Activated CD4-positive, alpha-beta T cell treated with anti-CD3 and anti-CD28 coated beads for 36 hours (primary cell): ENCODE results near the gene PPP6R3. TPM values are rescaled to one million over a fixed set of nuclear protein-coding genes. Genes with fewer than 3 reads are reported as not detected.

Experiments
- ATAC-seq: fragments of 200-7000 bp; cut with Tn5 transposase; one replicate; pipeline ENCODE4 v1.10.0; 2021; ENCODE audit warnings: mild to moderate bottlenecking, moderate library complexity
- CTCF ChIA-PET: fragments of 350-600 bp; sonication (Branson Sonifier 250); formaldehyde crosslinking; loops from one replicate; lab custom pipeline; 2021; ENCODE audit warnings: antibody characterized with exemption; lab: Charles Lee
- POLR2A ChIA-PET: fragments of 350-600 bp; sonication (Branson Sonifier 250); formaldehyde crosslinking; loops from one replicate; lab custom pipeline; 2021; ENCODE audit warnings: antibody characterized with exemption, inconsistent platforms; lab: Charles Lee
- DNase-seq: peaks from one replicate; pipeline ENCODE4 v3.0.0-alpha.2; 2020
- H3K27ac Mint-ChIP-seq: one replicate; pipeline ENCODE4 v1.8.0; 2021; ENCODE audit warnings: mixed read lengths
- H3K27me3 Mint-ChIP-seq: one replicate; pipeline ENCODE4 v1.8.0; 2021; ENCODE audit warnings: mixed read lengths
- H3K36me3 Mint-ChIP-seq: one replicate; pipeline ENCODE4 v1.8.0; 2021; ENCODE audit warnings: low read depth, mixed read lengths
- H3K4me1 Mint-ChIP-seq: one replicate; pipeline ENCODE4 v1.8.0; 2021; ENCODE audit warnings: mixed read lengths
- H3K4me3 Mint-ChIP-seq: one replicate; pipeline ENCODE4 v1.8.0; 2021; ENCODE audit warnings: mild to moderate bottlenecking, moderate library complexity, mixed read lengths
- H3K9me3 Mint-ChIP-seq: one replicate; pipeline ENCODE4 v1.8.0; 2021; ENCODE audit warnings: low read depth, mixed read lengths
- intact Hi-C, 2 experiments: fragments of 100-400 bp; cut with DNase I in 1 of 2; cut with micrococcal nuclease in 1 of 2; formaldehyde crosslinking; loops; one replicate each; pipeline versions ENCODE4 v1.14.2 to v1.15.1; 2022 to 2024; cut with DNase I, micrococcal nuclease
- total RNA-seq, 2 experiments: library from RNA; stranded (reverse); gene quantifications; one replicate each; pipeline ENCODE4 v1.2.3, GENCODE V29; 2021

PPP6R3 gene
- total RNA-seq, 2 experiments from 2014 or later: 110 to 126 TPM

DNA sequence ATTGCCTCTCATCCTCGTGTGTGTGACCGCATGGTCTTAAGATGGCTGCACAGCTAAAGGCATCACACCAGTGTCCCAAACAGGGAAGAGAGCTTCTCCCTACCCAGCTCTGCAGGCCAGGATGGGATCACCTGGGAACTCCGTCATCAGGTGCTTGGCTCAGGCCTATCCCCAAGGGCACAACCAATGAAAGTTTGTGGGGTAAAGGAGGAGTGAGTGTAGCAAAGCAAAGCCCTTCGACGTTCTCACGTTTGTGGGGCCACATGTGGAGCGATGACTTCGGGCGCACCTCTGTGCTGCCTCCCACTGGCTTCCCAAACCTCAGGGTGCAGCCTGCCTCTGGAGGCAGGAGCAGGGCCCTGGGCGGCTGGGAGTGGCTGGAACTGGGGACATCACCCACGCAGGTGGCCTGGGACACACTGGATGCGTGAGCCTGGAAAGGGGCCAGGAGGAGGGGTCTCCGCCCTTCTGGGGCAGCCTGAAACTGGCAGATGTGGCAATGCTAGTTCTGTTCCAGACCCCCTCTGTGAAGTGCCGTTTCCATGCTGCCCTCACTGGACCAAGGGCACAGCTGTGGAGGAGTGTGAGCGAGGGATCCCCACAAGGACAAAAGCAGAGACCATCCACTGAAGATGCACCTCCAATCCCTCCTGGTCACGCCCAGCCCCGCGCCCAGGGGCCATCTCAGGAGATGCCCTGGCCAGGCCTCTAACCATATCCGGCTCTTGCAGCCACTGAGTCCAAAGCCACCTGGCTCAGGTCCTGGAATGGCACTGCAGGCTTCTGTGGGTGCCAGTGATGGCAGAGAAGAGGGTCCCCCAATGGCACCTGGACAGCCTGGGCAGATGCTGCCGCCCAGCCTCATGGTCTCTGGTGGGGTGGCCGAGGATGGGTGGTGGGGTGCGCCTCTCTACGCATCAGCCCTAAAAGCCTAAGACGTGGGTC lies 193.2 kb downstream of the PPP6R3 start:
- intact Hi-C loops: no loop called here
- CTCF ChIA-PET: no interaction called here
- DNase-seq (no peak), ATAC-seq (no peak)
- Mint-ChIP-seq H3K27me3 (peaks cover 8% of the 10 kb centered on the region), H3K9me3 (peaks cover 2% of the 10 kb centered on the region), H3K27ac (no peak overlapping the region), H3K36me3 (no peaks in the 10 kb centered on the region), H3K4me1 (no peaks in the 10 kb centered on the region), H3K4me3 (no peak overlapping the region)
- POLR2A ChIA-PET: no interaction called here

DNA sequence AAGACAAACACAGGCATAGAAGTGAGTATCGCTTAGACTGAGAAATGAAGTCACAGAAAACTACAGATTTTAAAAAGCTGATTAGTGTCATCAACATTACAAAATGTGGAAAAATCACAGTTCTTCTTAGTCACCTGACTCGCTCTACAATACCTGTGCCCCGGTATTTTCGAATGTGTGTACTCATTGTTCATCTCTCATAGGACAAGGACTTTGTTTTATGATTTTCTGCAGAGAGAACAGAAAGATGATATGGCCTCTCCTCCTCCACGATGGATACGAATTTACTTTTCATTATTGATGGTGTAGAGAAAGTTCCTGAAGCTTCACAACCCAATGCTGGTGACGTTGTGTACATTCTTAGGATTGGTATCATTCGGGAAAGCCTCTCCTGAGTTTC lies 194.4 kb downstream of the PPP6R3 start:
- Mint-ChIP-seq H3K4me1 (no peaks in the 10 kb centered on the region), H3K4me3 (no peak overlapping the region), H3K27ac (no peak overlapping the region), H3K36me3 (no peaks in the 10 kb centered on the region), H3K27me3 (peaks cover 3% of the 10 kb centered on the region), H3K9me3 (peaks cover 2% of the 10 kb centered on the region)
- DNase-seq (no peak), ATAC-seq (no peak)
- CTCF ChIA-PET: interaction anchor here (0.7 to 0.8 kb wide), 2 partner anchors 13 to 45 kb away, joined by 3 read pairs; no protein-coding TSS in a partner anchor
- intact Hi-C loops: no loop called here
- POLR2A ChIA-PET: no interaction called here

DNA sequence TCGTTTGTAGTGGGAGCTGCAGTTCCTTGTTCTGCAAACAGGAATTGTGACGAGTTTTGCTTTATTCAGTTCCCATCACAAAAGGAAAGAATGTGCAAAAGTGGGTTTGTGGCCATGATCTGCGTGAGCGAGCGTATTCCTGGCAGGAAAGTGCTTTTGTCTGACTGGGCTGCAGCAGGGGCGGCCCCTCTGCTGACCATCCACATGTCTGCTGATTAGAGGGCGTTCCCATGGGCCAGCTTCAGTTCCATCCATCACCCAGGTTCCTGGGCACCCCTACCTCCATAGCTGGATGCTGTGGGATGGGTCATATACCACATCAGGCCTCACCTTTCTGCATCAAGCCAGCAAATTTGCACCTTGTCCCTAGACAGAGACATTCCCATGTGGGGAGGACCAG lies 194.9 kb downstream of the PPP6R3 start:
- H3K27me3 Mint-ChIP-seq: no peaks in the 10 kb centered on the region
- no peaks in the 10 kb centered on the region for H3K4me1 Mint-ChIP-seq
- intact Hi-C loops: no loop called here
- CTCF ChIA-PET: interaction anchor here (0.7 to 0.8 kb wide), 2 partner anchors 13 to 44 kb away, joined by 3 read pairs; no protein-coding TSS in a partner anchor
- H3K4me3 Mint-ChIP-seq: no peak overlapping the region
- H3K9me3 Mint-ChIP-seq: peaks cover 2% of the 10 kb centered on the region
- H3K27ac Mint-ChIP-seq: no peak overlapping the region
- POLR2A ChIA-PET: no interaction called here
- no peaks in the 10 kb centered on the region for H3K36me3 Mint-ChIP-seq
- ATAC-seq (no peak), DNase-seq (no peak)

DNA sequence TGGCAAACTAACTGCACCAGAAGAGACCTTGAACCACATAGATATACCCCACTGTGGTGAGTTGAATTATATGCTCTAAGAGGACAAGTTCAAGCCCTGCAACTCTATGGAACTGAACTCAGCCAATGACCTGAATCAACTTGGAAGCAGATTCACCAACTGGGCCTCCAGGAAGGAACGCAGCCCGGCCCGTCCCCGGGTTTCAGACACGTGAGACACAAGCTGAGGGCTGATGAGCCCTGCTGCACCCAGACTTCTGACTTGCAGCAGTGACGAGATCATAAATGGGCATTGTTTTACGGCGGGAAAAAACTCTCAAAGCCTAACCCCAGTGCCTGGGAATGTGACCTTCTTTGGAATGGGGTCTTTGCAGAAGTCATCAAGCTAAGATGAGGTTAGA lies 195.3 kb downstream of the PPP6R3 start:
- no peaks in the 10 kb centered on the region for H3K4me1 Mint-ChIP-seq
- no peak for DNase-seq
- peaks cover 2% of the 10 kb centered on the region for H3K9me3 Mint-ChIP-seq
- intact Hi-C loops: no loop called here
- no peaks in the 10 kb centered on the region for H3K36me3 Mint-ChIP-seq
- no peak for ATAC-seq
- no peak overlapping the region for H3K4me3 Mint-ChIP-seq
- ChIA-PET CTCF (no interaction called here), POLR2A (no interaction called here)
- no peaks in the 10 kb centered on the region for H3K27me3 Mint-ChIP-seq
- no peak overlapping the region for H3K27ac Mint-ChIP-seq

DNA sequence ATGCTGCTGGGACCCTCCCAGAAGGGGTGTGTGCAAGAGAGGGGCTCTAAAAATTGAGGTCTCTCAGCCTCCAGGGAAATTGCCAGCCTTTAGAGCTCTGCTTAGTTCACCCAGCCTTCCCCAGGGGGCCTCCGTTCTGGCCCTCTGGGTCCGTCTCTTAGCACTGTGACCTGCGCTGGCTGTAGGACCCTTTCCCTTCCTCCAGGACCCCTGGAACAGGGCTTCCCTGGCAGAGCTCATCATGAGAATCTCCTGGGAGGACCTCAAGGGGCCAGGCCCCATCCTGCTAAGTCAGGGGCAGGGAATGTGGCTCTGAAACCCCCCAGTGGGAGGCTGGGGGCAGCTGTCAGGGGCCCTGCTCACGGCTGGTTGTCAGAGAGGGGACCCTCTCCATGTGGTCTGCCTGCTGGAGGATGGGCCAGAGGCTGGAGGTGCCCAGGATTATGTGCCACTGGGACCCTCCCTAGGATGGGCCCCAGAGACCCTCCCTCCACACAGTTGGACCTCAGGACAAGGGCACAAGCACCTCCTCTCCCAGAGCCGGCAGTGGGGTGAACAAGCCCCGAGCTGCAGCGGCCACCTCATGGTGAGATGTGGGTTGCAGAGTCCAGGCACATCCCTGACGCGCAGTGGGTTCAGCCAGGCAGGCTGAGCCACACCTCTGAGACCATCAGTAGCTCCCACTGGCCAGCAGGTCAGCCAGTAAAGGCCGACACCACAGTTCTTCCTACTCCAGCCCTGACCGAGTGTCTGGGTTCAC lies 196.6 kb downstream of the PPP6R3 start:
- no peaks in the 10 kb centered on the region for H3K27me3 Mint-ChIP-seq
- ATAC-seq (no peak), DNase-seq (no peak)
- POLR2A ChIA-PET: no interaction called here
- H3K27ac Mint-ChIP-seq: no peak overlapping the region
- CTCF ChIA-PET: interaction anchor here (0.6 to 0.7 kb wide), 2 partner anchors 8 to 1042 kb away, joined by 3 read pairs; no protein-coding TSS in a partner anchor
- H3K36me3 Mint-ChIP-seq: no peaks in the 10 kb centered on the region
- peaks cover 2% of the 10 kb centered on the region for H3K9me3 Mint-ChIP-seq
- intact Hi-C loops: no loop called here
- H3K4me1 Mint-ChIP-seq: no peaks in the 10 kb centered on the region
- H3K4me3 Mint-ChIP-seq: no peak overlapping the region

DNA sequence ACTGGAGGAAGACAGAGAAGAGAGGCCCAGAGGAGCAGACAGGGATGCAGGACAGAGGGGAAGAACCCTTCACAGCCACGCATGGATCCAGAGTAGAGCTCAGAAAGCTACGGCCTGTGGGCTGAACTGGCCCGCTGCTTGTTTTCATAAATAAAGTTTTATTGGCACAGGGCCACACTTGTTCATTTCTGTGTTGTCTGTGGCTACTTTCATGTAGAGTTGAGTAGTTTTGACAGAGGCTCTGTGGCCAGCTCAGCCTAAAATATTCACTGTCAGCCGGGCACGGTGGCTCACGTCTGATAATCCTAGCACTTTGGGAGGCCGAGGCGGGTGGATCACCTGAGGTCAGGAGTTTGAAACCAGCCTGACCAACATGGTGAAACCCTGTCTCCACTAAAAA lies 197.5 kb downstream of the PPP6R3 start:
- no peak overlapping the region for H3K4me3 Mint-ChIP-seq
- POLR2A ChIA-PET: no interaction called here
- ATAC-seq (no peak), DNase-seq (no peak)
- CTCF ChIA-PET: interaction anchor here (0.7 kb wide), 1 partner anchor 9 kb away, joined by 3 read pairs; no protein-coding TSS in a partner anchor
- H3K9me3 Mint-ChIP-seq: peaks cover 2% of the 10 kb centered on the region
- H3K27ac Mint-ChIP-seq: no peak overlapping the region
- H3K27me3 Mint-ChIP-seq: peaks cover 3% of the 10 kb centered on the region
- intact Hi-C loops: no loop called here
- no peaks in the 10 kb centered on the region for H3K36me3 Mint-ChIP-seq
- no peaks in the 10 kb centered on the region for H3K4me1 Mint-ChIP-seq

DNA sequence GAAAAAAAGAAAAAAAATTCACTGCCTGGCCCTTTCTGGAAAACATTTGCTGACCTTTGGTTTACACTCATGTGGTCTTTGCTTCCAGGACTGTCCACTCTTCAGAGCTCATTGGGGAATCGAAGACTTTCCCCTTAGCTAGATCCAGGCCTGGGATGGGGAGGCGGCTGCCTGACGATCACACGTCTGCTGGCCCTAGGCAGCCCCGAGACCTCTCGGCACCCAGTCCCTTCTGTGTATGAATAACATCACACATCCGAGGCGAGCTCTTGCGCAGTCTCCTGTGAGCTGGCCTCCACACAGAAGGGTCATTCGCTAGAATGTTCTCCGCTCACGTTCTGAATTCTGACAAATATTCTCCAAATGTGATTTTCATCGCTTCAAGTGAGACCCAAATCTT lies 198.1 kb downstream of the PPP6R3 start:
- Mint-ChIP-seq H3K36me3 (no peaks in the 10 kb centered on the region), H3K27ac (no peak overlapping the region), H3K4me3 (no peak overlapping the region), H3K9me3 (peaks cover 2% of the 10 kb centered on the region), H3K27me3 (peaks cover 3% of the 10 kb centered on the region), H3K4me1 (no peaks in the 10 kb centered on the region)
- ATAC-seq (no peak), DNase-seq (no peak)
- ChIA-PET POLR2A (no interaction called here), CTCF (no interaction called here)
- intact Hi-C loops: no loop called here

DNA sequence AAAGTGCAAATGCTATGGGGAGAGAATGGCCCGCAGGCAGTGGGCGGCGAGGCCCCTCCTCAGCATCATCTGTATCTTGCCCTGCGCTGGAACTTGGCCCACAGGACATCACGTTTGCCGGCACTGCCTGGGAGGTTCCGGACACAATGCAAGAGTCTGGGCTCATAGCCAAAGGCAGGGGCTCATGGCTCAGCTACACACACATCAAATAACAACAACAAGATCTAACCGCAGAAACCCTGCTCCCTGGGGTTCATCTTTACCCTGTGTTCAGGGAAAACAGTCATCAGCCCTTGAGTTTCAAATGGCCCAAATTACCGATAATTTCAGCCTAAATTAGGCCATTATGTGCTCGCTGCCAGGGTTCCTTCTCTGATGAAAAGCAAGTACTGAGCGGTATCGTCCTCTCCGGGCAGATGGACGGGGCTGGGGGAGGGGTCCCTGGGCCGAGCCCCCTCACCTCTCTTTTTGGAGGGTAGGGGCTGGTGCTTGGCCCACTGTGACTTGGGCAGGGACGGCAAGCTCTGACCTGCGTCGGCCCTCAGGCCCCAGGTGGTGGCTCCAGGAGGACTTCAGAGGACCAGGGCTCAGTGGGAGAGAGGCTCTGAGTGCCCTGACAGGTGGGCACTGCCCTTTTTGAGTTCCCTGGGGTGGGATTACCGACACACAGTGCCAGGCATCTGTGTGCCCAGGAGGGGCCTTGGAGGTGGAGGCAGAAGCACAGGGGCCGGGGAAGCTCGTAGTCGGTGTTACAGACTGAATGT lies 198.8 kb downstream of the PPP6R3 start:
- ATAC-seq (no peak), DNase-seq (no peak)
- no peak overlapping the region for H3K27ac Mint-ChIP-seq
- H3K36me3 Mint-ChIP-seq: no peaks in the 10 kb centered on the region
- ChIA-PET POLR2A (no interaction called here), CTCF (no interaction called here)
- no peak overlapping the region for H3K4me3 Mint-ChIP-seq
- intact Hi-C loops: no loop called here
- H3K4me1 Mint-ChIP-seq: no peaks in the 10 kb centered on the region
- peaks cover 2% of the 10 kb centered on the region for H3K9me3 Mint-ChIP-seq
- H3K27me3 Mint-ChIP-seq: peaks cover 3% of the 10 kb centered on the region

DNA sequence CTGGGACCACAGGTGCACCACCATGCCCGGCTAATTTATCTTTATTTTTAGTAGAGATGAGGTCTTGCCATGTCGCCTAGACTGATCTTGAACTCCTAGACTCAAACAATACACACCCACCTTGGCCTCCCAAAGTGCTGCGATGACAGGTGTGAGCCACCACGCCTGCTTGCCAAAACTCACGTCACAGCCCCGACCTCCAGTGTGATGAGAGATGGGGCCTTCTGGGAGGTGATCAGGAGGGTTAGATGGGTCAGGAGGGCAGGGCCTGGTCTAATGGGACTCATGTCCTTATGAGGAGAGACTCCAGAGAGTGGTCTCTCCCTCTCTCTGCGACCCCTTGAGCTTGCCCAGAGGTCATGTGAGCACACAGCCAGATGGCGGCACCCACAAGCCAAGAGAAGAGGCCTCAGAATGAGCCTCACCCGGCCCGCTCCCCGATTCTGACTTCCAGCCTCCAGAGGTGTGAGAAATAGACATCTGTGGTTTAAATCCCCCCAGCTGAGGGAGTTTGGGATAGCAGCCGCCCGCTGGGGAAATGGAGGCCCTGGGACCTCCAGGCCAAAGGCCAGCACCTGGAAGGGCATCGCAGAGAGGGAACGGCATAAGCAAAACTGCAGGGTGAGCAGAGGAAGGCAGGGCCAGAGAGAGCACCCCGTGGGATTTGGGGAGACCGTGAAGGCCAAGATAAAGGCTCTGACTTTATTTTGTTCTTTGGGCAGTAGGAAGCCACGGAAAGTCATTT lies 199.7 kb downstream of the PPP6R3 start:
- H3K9me3 Mint-ChIP-seq: no peaks in the 10 kb centered on the region
- ChIA-PET CTCF (no interaction called here), POLR2A (no interaction called here)
- intact Hi-C loops: no loop called here
- no peak overlapping the region for H3K27ac Mint-ChIP-seq
- H3K4me1 Mint-ChIP-seq: no peaks in the 10 kb centered on the region
- H3K36me3 Mint-ChIP-seq: no peaks in the 10 kb centered on the region
- H3K27me3 Mint-ChIP-seq: peaks cover 3% of the 10 kb centered on the region
- no peak overlapping the region for H3K4me3 Mint-ChIP-seq
- no peak for ATAC-seq
- no peak for DNase-seq

DNA sequence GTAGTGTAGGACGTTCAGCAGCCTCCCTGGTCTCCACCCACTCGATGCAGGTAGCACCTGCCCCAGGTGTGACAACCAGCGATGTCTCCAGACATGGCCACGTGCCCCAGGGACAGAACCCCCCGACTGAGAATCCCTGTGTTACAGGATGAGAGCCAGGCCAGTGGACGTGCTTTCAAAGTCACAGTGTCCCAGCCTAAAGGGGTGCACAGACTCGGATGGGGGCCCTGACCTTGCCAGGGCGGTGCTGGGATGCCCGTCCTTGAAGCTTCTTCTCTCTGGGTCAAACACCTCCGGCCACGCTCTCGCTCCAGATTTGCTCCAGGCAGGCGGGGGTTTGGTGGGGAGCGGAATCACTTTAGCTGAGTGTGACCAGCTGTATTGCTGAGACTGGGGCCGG lies 200.5 kb downstream of the PPP6R3 start:
- intact Hi-C loops: no loop called here
- H3K36me3 Mint-ChIP-seq: no peaks in the 10 kb centered on the region
- no peak overlapping the region for H3K4me3 Mint-ChIP-seq
- no peak for ATAC-seq
- DNase-seq: no peak
- H3K4me1 Mint-ChIP-seq: no peaks in the 10 kb centered on the region
- POLR2A ChIA-PET: no interaction called here
- H3K27me3 Mint-ChIP-seq: peaks cover 3% of the 10 kb centered on the region
- H3K27ac Mint-ChIP-seq: no peak overlapping the region
- no peaks in the 10 kb centered on the region for H3K9me3 Mint-ChIP-seq
- CTCF ChIA-PET: no interaction called here
